HepG2 (cell line): ENCODE measurements around the gene DSG2. TPM values are rescaled to one million over a fixed set of nuclear protein-coding genes. Genes with fewer than 3 reads are reported as not detected.
A peak's percentile ranks its signal among the peaks of the same experiment; 100 is the strongest.

Experiments
- ATAC-seq: fragments of 200-7000 bp; cut with Tn5 transposase; 3 replicates; pipeline ENCODE4 v1.9.1; 2020; ENCODE audit warnings: mild to moderate bottlenecking, moderate library complexity
- BruUV-seq: library from RNA; stranded (reverse); fragments of 400-500 nt; replicated peaks from 2 replicates; lab custom pipeline; 2021; lab: Mats Ljungman, UMichigan
- CTCF ChIA-PET: fragments of 300-600 bp; formaldehyde crosslinking; extraction: SDS; loops from one replicate; lab custom pipeline; 2021; ENCODE audit warnings: low total read pairs, inconsistent platforms, low intra/inter-chr PET ratio; lab: Yijun Ruan, JAX
- POLR2A ChIA-PET: fragments of 350-600 bp; sonication (Branson Sonifier 250); formaldehyde crosslinking; loops from one replicate; lab custom pipeline; 2020; ENCODE audit warnings: antibody characterized with exemption, inconsistent platforms; lab: Yijun Ruan, JAX
- DNase-seq: peaks from one replicate; pipeline ENCODE4 v3.0.0-alpha.2; 2015; ENCODE audit warnings: low spot score
- FAIRE-seq: peaks from 3 replicates; lab custom pipeline; 2011; peaks lifted over from hg19 to GRCh38; lab: Jason Lieb, UNC
- H2AFZ ChIP-seq: one replicate; pipeline ENCODE4 v1.6.1; 2011; ENCODE audit warnings: low read length, inconsistent platforms
- H3K27ac ChIP-seq: fragments of 300-600 bp; 3 replicates; pipeline ENCODE4 v1.8.0; 2011; ENCODE audit warnings: mixed run types, mild to moderate bottlenecking, mixed read lengths, low read length, inconsistent platforms; ENCODE audit not compliant: insufficient read depth; ENCODE audit errors: extremely low read length
- H3K27me3 ChIP-seq, 2 experiments: fragments of 200-600 bp in 1 of 2; 2 replicates in 1 of 2; 3 replicates in 1 of 2; pipeline versions ENCODE4 v1.6.0 to v1.8.0; 2011; ENCODE audit warnings: low read length in 2 of 2, mild to moderate bottlenecking in 2 of 2, moderate library complexity in 2 of 2, inconsistent platforms in 1 of 2; ENCODE audit not compliant: insufficient read depth in 2 of 2, control insufficient read depth in 1 of 2
- H3K36me3 ChIP-seq, 2 experiments: fragments of 200-600 bp in 1 of 2; replicated peaks in 1 of 2; 2 replicates in 1 of 2; 3 replicates in 1 of 2; pipeline versions ENCODE4 v1.5.1 to v1.8.0; 2011; ENCODE audit warnings: low read length in 2 of 2, inconsistent platforms in 1 of 2; ENCODE audit not compliant: insufficient read depth in 2 of 2, control insufficient read depth in 1 of 2
- H3K4me1 ChIP-seq: 2 replicates; pipeline ENCODE4 v1.5.1; 2012; ENCODE audit warnings: low read length, inconsistent platforms; ENCODE audit not compliant: insufficient read depth
- H3K4me2 ChIP-seq: 2 replicates; pipeline ENCODE4 v1.6.0; 2011; ENCODE audit warnings: low read depth, low read length, inconsistent platforms
- H3K4me3 ChIP-seq, 3 experiments: fragments of 200-600 bp in 1 of 3; sonication (generic), shearing (Covaris generic) in 1 of 3; replicated peaks in 1 of 3; 2 replicates each; pipeline ENCODE4 v1.5.1; 2011 to 2016; ENCODE audit warnings: low read length in 3 of 3, inconsistent platforms in 2 of 3, low read depth in 2 of 3, mild to moderate bottlenecking in 2 of 3, control low read depth in 1 of 3, mixed read lengths in 1 of 3; ENCODE audit not compliant: insufficient read depth in 1 of 3
- H3K79me2 ChIP-seq: one replicate; pipeline ENCODE4 v1.6.1; 2011; ENCODE audit warnings: low read length, inconsistent platforms; ENCODE audit not compliant: insufficient read depth
- H3K9ac ChIP-seq: 2 replicates; pipeline ENCODE4 v1.6.0; 2011; ENCODE audit warnings: mild to moderate bottlenecking, low read depth, low read length, inconsistent platforms; ENCODE audit not compliant: insufficient read depth
- H3K9me3 ChIP-seq: 2 replicates; pipeline ENCODE4 v1.5.1; 2012; ENCODE audit warnings: mild to moderate bottlenecking, low read length
- H4K20me1 ChIP-seq: 2 replicates; pipeline ENCODE4 v1.6.0; 2011; ENCODE audit warnings: inconsistent platforms, mild to moderate bottlenecking, low read length, moderate library complexity; ENCODE audit not compliant: insufficient read depth
- ARNTL ChIP-seq: sonication (generic); formaldehyde crosslinking; IDR thresholded peaks from 2 replicates; pipeline ENCODE4 v1.4.0; 2020; ENCODE audit warnings: mild to moderate bottlenecking, missing genetic modification reagents
- FOXJ3 ChIP-seq: sonication (generic); formaldehyde crosslinking; IDR thresholded peaks from 2 replicates; pipeline ENCODE4 v1.4.0; 2020; ENCODE audit warnings: missing genetic modification reagents, mild to moderate bottlenecking, borderline replicate concordance
- GATAD1 ChIP-seq: IDR thresholded peaks from 2 replicates; pipeline ENCODE4 v1.6.1; 2016; ENCODE audit warnings: missing genetic modification reagents, missing compliant biosample characterization
- KAT2B ChIP-seq: fragments of 150-350 bp; IDR thresholded peaks from 2 replicates; pipeline ENCODE4 v1.6.1; 2014; ENCODE audit warnings: low read depth, low read length, borderline replicate concordance
- MEIS2 ChIP-seq: sonication (generic); formaldehyde crosslinking; IDR thresholded peaks from 2 replicates; pipeline ENCODE4 v1.9.0; 2021; ENCODE audit warnings: mild to moderate bottlenecking, missing genetic modification reagents
- MYNN ChIP-seq: sonication (generic); formaldehyde crosslinking; IDR thresholded peaks from 2 replicates; pipeline ENCODE4 v1.4.0; 2020; ENCODE audit warnings: mild to moderate bottlenecking, low read depth, missing genetic modification reagents
- RXRB ChIP-seq: IDR thresholded peaks from 2 replicates; pipeline ENCODE4 v1.6.1; 2016; ENCODE audit warnings: borderline replicate concordance, missing genetic modification reagents, missing compliant biosample characterization
- SMYD3 ChIP-seq: sonication (generic); formaldehyde crosslinking; IDR thresholded peaks from 2 replicates; pipeline ENCODE4 v1.8.1; 2023; ENCODE audit warnings: mild to moderate bottlenecking, missing genetic modification reagents
- TBP ChIP-seq: sonication (generic); formaldehyde crosslinking; IDR thresholded peaks from 2 replicates; pipeline ENCODE4 v1.5.0; 2020; ENCODE audit warnings: missing genetic modification reagents
- TFAP4 ChIP-seq: sonication (generic); IDR thresholded peaks from 2 replicates; pipeline ENCODE4 v1.6.1; 2016; ENCODE audit warnings: low read depth, borderline replicate concordance
- ZBTB46 ChIP-seq: sonication (generic); formaldehyde crosslinking; IDR thresholded peaks from 2 replicates; pipeline ENCODE4 v1.4.0; 2020; ENCODE audit warnings: mild to moderate bottlenecking, missing genetic modification reagents, borderline replicate concordance
- ZBTB8A ChIP-seq: sonication (generic); formaldehyde crosslinking; IDR thresholded peaks from 2 replicates; pipeline ENCODE4 v1.4.0; 2020; ENCODE audit warnings: mild to moderate bottlenecking, low read depth, missing genetic modification reagents, borderline replicate concordance
- ZKSCAN8 ChIP-seq: IDR thresholded peaks from 2 replicates; pipeline ENCODE4 v1.6.1; 2016; ENCODE audit warnings: borderline replicate concordance, missing genetic modification reagents, missing compliant biosample characterization
- ZNF121 ChIP-seq: sonication (generic); formaldehyde crosslinking; IDR thresholded peaks from 2 replicates; pipeline ENCODE4 v1.5.0; 2020; ENCODE audit warnings: mild to moderate bottlenecking, missing genetic modification reagents
- ZNF609 ChIP-seq: sonication (generic); formaldehyde crosslinking; IDR thresholded peaks from 2 replicates; pipeline ENCODE4 v1.4.0; 2020; ENCODE audit warnings: mild to moderate bottlenecking, missing genetic modification reagents, borderline replicate concordance
- ZNF792 ChIP-seq: IDR thresholded peaks from 2 replicates; pipeline ENCODE4 v1.6.1; 2016
- ZNF850 ChIP-seq: sonication (generic); formaldehyde crosslinking; conservative IDR thresholded peaks from 2 replicates; pipeline ENCODE4 v1.9.0; 2021; ENCODE audit warnings: mild to moderate bottlenecking, missing genetic modification reagents
- WGBS: methylation state at CpG from one replicate; pipeline ENCODE4 v1.1.6; 2017; ENCODE audit warnings: low lambda C conversion rate; 5-methylcytosine and 5-hydroxymethylcytosine counted together
- in situ Hi-C: cut with HindIII; loops from 2 replicates; pipeline ENCODE4 v1.10.0; 2017; ENCODE audit warnings: low pct_unique_long_range_greater_than_20kb; ENCODE audit not compliant: extremely low pct_ligation_motif_present
- intact Hi-C: fragments of 100-400 bp; cut with micrococcal nuclease; formaldehyde crosslinking; loops from one replicate; pipeline ENCODE4 v1.10.0; 2022; ENCODE audit not compliant: unreplicated experiment
- polyA plus RNA-seq, 8 experiments: library from polyadenylated mRNA; depleted of rRNA in 3 of 8; stranded (reverse) in 7 of 8; unstranded in 1 of 8; fragments of >200 nt; fragmentation: Illumina TruSeq in 4 of 8; extraction: Trizol in 4 of 8; gene quantifications; 2 replicates each; pipeline versions ENCODE4 v1.2.1 to v1.2.3, GENCODE V29; 2011 to 2016; ENCODE audit warnings: low read depth in 4 of 8, missing spikeins in 1 of 8, mixed read lengths in 1 of 8; ENCODE audit not compliant: insufficient read depth in 1 of 8
- total RNA-seq, 5 experiments: library from RNA; depleted of rRNA; stranded (reverse); fragments of >200 nt; fragmentation: Illumina TruSeq; extraction: Trizol; gene quantifications; 2 replicates each; pipeline ENCODE4 v1.2.3, GENCODE V29; 2016; ENCODE audit warnings: low read depth in 1 of 5

Gene DSG2
- total and polyA plus RNA-seq, 2 of the 13 experiments (the other 11 are each of a cell fraction or from before 2014, with no cell fraction given), result 23.3 to 66.7 TPM

- peak within 1 kb of the TSS; percentile 50 to 64 (median 59) for H3K4me3 ChIP-seq
- TF ChIP-seq ZKSCAN8 (CRISPR knock-in tag), result peak; percentile 52; the same call in 1 of the 2 replicates
- TF ChIP-seq GATAD1 (CRISPR knock-in tag), result no peak; the same call in 1 of the 2 replicates
- TF ChIP-seq ZNF850 (CRISPR knock-in tag), result no peak
- TF ChIP-seq ZNF792 (CRISPR knock-in tag), result 0 out of 2 replicates have a peak, but pooled peaks have one; percentile 57
- peak; percentile 73 for TF ChIP-seq RXRB (CRISPR knock-in tag)
- no peak for TF ChIP-seq KAT2B
- peak; percentile 78; the same call in 1 of the 2 replicates for TF ChIP-seq FOXJ3
- TF ChIP-seq MEIS2, result peak; percentile 50; the same call in 1 of the 2 replicates
- TF ChIP-seq ZBTB46 (CRISPR knock-in tag), result no peak
- no peak for TF ChIP-seq ZBTB8A (CRISPR knock-in tag)
- peak; percentile 89; the same call in 1 of the 2 replicates for TF ChIP-seq ZNF609 (CRISPR knock-in tag)
- TF ChIP-seq TBP (CRISPR knock-in tag), result no peak
- TF ChIP-seq ZNF121, result no peak
- TF ChIP-seq ARNTL (CRISPR knock-in tag), result no peak
- peak; percentile 86; the same call in 1 of the 2 replicates for TF ChIP-seq SMYD3 (CRISPR knock-in tag)
- no peak for TF ChIP-seq MYNN (CRISPR knock-in tag)
- peak; percentile 51; the same call in 1 of the 2 replicates for TF ChIP-seq TFAP4
These were observed 93.7 kb downstream of the DSG2 start, which contains the start of gene TTR for GRCh38 chr18:31591628-31592027. Gene TTR (plus strand): TSS chr18:31591877. CDS start chr18:31591903, 26 bp downstream.

More at GRCh38 chr18:31591628-31592027, 93.7 kb downstream of the DSG2 start, which contains the start of gene TTR:
- H3K27me3 ChIP-seq, result no peaks in the 10 kb centered on the region
- peak within 1 kb of the TSS; percentile 77 for H3K4me2 ChIP-seq
- ATAC-seq, result peak; percentile 90
- no peaks in the 10 kb centered on the region for H3K9me3 ChIP-seq
- no peak within 1 kb of the TSS for H2AFZ ChIP-seq
- BruUV-seq, result no TSS peak
- H3K4me1 ChIP-seq, result peaks cover 99% of the 10 kb centered on the region
- H4K20me1 ChIP-seq, result no peaks in the 10 kb centered on the region
- peaks cover 2 to 24% of the 10 kb centered on the region in 2 experiments; a peak in 2 of 5 replicates for H3K36me3 ChIP-seq
- intact Hi-C loops (loop anchor here (5.0 to 10.0 kb wide), 2 partner anchors 34 to 93 kb away; partner anchors contain the start of gene B4GALT6), in situ Hi-C loops (no loop called here)
- DNase-seq, result peak; percentile 94
- 2% methylated on average over 5 of the region's 5 CpGs for WGBS
- CTCF ChIA-PET, result interaction anchor here (1.2 kb wide), 1 partner anchor 16 kb away, joined by 3 read pairs; no protein-coding TSS in a partner anchor
- POLR2A ChIA-PET, result interaction anchor here (0.6 to 2.2 kb wide), 18 partner anchors 9 to 491 kb away, joined by 3 to 19 read pairs (median 4); partner anchors contain the start of gene TRAPPC8
- FAIRE-seq, result peak; percentile 96
- peaks cover 7% of the 10 kb centered on the region for H3K79me2 ChIP-seq
- peak within 1 kb of the TSS; percentile 64 for H3K27ac ChIP-seq
- peak within 1 kb of the TSS; percentile 70 for H3K9ac ChIP-seq
